OCI-LY7 (cell line): ENCODE measurements around the gene NDUFV1.

Experiments used
- EZH2phosphoT487 ChIP-seq: fragments of 200-600 bp; sonication (generic); IDR thresholded peaks from 2 replicates; pipeline ENCODE4 v1.6.1; 2018; ENCODE audit warnings: low read depth, borderline replicate concordance, mild to moderate bottlenecking, mixed run types, antibody characterized with exemption, low read length, moderate library complexity, mixed read lengths
- TF ChIP-seq, protein P1 (sequence below): fragments of 200-600 bp; sonication (generic); conservative IDR thresholded peaks from 2 replicates; pipeline ENCODE4 v1.5.1; 2014; ENCODE audit warnings: mild to moderate bottlenecking, antibody characterized with exemption, low read length, moderate library complexity, mixed read lengths

DNA sequence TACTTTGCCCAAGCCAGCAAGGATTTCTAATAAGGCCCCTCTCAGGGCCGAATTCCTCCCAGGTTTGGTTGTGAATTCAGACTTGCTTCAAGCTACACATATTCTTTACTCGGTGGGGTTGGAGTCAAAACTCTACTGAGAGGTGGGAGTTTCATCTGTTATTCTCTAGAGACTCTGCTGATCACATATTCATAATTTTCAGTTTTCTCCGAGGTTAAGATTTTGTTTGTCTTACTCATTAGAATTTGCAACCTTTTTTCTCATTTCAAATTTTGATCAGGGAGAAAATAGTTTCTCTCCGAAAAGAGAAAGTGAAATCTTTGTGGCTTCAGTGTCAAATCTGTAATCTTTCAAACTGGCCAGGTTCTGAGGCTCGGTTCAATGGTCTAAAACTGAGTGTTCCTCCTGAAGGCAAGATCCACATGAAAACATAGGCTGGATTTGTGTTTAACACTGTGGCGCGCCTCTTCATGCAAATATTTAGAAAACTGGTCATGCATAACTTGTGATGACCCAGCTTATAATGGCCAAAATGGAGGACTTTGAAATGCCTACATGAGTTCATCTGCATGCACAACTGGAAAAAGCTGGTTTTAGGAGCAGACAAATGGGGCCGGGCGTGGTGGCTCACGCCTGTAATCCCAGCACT, 44.6 kb upstream of the NDUFV1 start:
- TF ChIP-seq, protein P1, sequence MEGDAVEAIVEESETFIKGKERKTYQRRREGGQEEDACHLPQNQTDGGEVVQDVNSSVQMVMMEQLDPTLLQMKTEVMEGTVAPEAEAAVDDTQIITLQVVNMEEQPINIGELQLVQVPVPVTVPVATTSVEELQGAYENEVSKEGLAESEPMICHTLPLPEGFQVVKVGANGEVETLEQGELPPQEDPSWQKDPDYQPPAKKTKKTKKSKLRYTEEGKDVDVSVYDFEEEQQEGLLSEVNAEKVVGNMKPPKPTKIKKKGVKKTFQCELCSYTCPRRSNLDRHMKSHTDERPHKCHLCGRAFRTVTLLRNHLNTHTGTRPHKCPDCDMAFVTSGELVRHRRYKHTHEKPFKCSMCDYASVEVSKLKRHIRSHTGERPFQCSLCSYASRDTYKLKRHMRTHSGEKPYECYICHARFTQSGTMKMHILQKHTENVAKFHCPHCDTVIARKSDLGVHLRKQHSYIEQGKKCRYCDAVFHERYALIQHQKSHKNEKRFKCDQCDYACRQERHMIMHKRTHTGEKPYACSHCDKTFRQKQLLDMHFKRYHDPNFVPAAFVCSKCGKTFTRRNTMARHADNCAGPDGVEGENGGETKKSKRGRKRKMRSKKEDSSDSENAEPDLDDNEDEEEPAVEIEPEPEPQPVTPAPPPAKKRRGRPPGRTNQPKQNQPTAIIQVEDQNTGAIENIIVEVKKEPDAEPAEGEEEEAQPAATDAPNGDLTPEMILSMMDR = no peak
- TF ChIP-seq EZH2phosphoT487 = no peak
